GM19239 (cell line): ENCODE measurements around the gene TEX51.
A peak's percentile ranks its signal among the peaks of the same experiment; 100 is the strongest.

ENCODE experiments used
- DNase-seq: peaks from one replicate; pipeline ENCODE4 v3.0.0; 2011; ENCODE audit warnings: low spot score; ENCODE audit not compliant: insufficient read length
- FAIRE-seq: peaks from 2 replicates; lab custom pipeline; 2011; peaks lifted over from hg19 to GRCh38; lab: Jason Lieb, UNC

Gene TEX51

GRCh38 chr2:126877861-126878565 is 20.7 kb upstream of the TEX51 start:
- FAIRE-seq (no peak), DNase-seq (no peak)

- no peak for DNase-seq
- no peak for FAIRE-seq
These were observed 20.1 kb upstream of the TEX51 start for GRCh38 chr2:126878601-126879000.

- FAIRE-seq (no peak), DNase-seq (no peak)
These were observed 19.1 kb upstream of the TEX51 start for GRCh38 chr2:126879348-126880298.

- FAIRE-seq (no peak), DNase-seq (no peak)
These were observed 18.4 kb upstream of the TEX51 start for GRCh38 chr2:126880324-126880723.

- DNase-seq, result no peak
These were observed 17.9 kb upstream of the TEX51 start for GRCh38 chr2:126880817-126881216.

GRCh38 chr2:126881591-126881990 is 17.1 kb upstream of the TEX51 start:
- DNase-seq (no peak), FAIRE-seq (no peak)

More at GRCh38 chr2:126880817-126881216, 17.9 kb upstream of the TEX51 start:
- FAIRE-seq, result no peak

GRCh38 chr2:126882181-126882580 is 16.5 kb upstream of the TEX51 start:
- no peak for DNase-seq
- FAIRE-seq, result no peak

GRCh38 chr2:126882736-126883665 is 15.7 kb upstream of the TEX51 start:
- FAIRE-seq (no peak), DNase-seq (no peak)

GRCh38 chr2:126883666-126884040 is 15.0 kb upstream of the TEX51 start:
- FAIRE-seq (no peak), DNase-seq (no peak)

- no peak for FAIRE-seq
- no peak for DNase-seq
These were observed 13.6 kb upstream of the TEX51 start for GRCh38 chr2:126884861-126885750.

- DNase-seq, result no peak
- no peak for FAIRE-seq
These were observed 12.9 kb upstream of the TEX51 start for GRCh38 chr2:126885751-126886210.

GRCh38 chr2:126886211-126886915 is 12.3 kb upstream of the TEX51 start:
- DNase-seq (peak; percentile 71), FAIRE-seq (no peak)

- FAIRE-seq (no peak), DNase-seq (no peak)
These were observed 11.8 kb upstream of the TEX51 start for GRCh38 chr2:126886916-126887280.

GRCh38 chr2:126887506-126887905 is 11.2 kb upstream of the TEX51 start:
- FAIRE-seq, result no peak
- no peak for DNase-seq

GRCh38 chr2:126888046-126888445 is 10.6 kb upstream of the TEX51 start:
- FAIRE-seq, result no peak

GRCh38 chr2:126889071-126889470 is 9.6 kb upstream of the TEX51 start:
- FAIRE-seq (no peak), DNase-seq (no peak)

More at GRCh38 chr2:126888046-126888445, 10.6 kb upstream of the TEX51 start:
- DNase-seq, result no peak

- DNase-seq (no peak), FAIRE-seq (no peak)
These were observed 9.1 kb upstream of the TEX51 start for GRCh38 chr2:126889496-126890135.

GRCh38 chr2:126890136-126890510 is 8.6 kb upstream of the TEX51 start:
- no peak for FAIRE-seq
- no peak for DNase-seq
